Smooth muscle cell (in vitro differentiated cells): ENCODE results near the gene PFDN1. TPM values are rescaled to one million over a fixed set of nuclear protein-coding genes. Genes with fewer than 3 reads are reported as not detected.
A peak's percentile ranks its signal among the peaks of the same experiment; 100 is the strongest.

ENCODE experiments used
- DNase-seq: peaks from one replicate; lab custom pipeline; 2025; ENCODE audit not compliant: unreplicated experiment; lab: John Stamatoyannopoulos, UW
- H2AFZ ChIP-seq: fragments of 200-600 bp; sonication (generic); 2 replicates; pipeline ENCODE4 v1.6.0; 2016; ENCODE audit warnings: antibody characterized with exemption, low read depth, mild to moderate bottlenecking
- H3F3A ChIP-seq: fragments of 200-600 bp; sonication (generic); 2 replicates; pipeline ENCODE4 v1.6.0; 2017; ENCODE audit warnings: antibody characterized with exemption, low read depth
- H3K27ac ChIP-seq: fragments of 200-600 bp; sonication (generic); 2 replicates; pipeline ENCODE4 v1.5.1; 2016; ENCODE audit warnings: low read depth, mild to moderate bottlenecking
- H3K27me3 ChIP-seq: fragments of 200-600 bp; sonication (generic); 2 replicates; pipeline ENCODE4 v1.6.1; 2016; ENCODE audit warnings: low read depth, mild to moderate bottlenecking
- H3K36me3 ChIP-seq: fragments of 200-600 bp; sonication (generic); 2 replicates; pipeline ENCODE4 v1.5.1; 2016; ENCODE audit warnings: low read depth
- H3K4me1 ChIP-seq: fragments of 200-600 bp; sonication (generic); 2 replicates; pipeline ENCODE4 v1.5.1; 2016; ENCODE audit warnings: low read depth
- H3K4me2 ChIP-seq: fragments of 200-600 bp; sonication (generic); 2 replicates; pipeline ENCODE4 v1.6.0; 2016; ENCODE audit warnings: mild to moderate bottlenecking
- H3K4me3 ChIP-seq: fragments of 200-600 bp; sonication (generic); 2 replicates; pipeline ENCODE4 v1.5.1; 2016; ENCODE audit warnings: mild to moderate bottlenecking
- H3K79me2 ChIP-seq: fragments of 200-600 bp; sonication (generic); 2 replicates; pipeline ENCODE4 v1.6.0; 2016; ENCODE audit warnings: low read depth, mild to moderate bottlenecking
- H3K9ac ChIP-seq: fragments of 200-600 bp; sonication (generic); 2 replicates; pipeline ENCODE4 v1.6.0; 2016; ENCODE audit warnings: low read depth
- H3K9me3 ChIP-seq: fragments of 200-600 bp; sonication (generic); replicated peaks from 2 replicates; pipeline ENCODE4 v1.5.1; 2016; ENCODE audit warnings: low read depth
- H4K20me1 ChIP-seq: fragments of 200-600 bp; sonication (generic); 2 replicates; pipeline ENCODE4 v1.6.0; 2016; ENCODE audit warnings: low read depth
- WGBS: methylation state at CpG from one replicate; pipeline ENCODE4 v1.1.7; 2016; ENCODE audit warnings: low lambda C conversion rate; 5-methylcytosine and 5-hydroxymethylcytosine counted together
- polyA plus RNA-seq: library from polyadenylated mRNA; unstranded; fragments of >200 nt; fragmentation: Nextera tagmentation; extraction: Ambion mirVana; gene quantifications from 2 replicates; pipeline ENCODE4 v1.2.1, GENCODE V29; 2016
- total RNA-seq: library from RNA; depleted of rRNA; stranded (reverse); fragments of >200 nt; gene quantifications from 2 replicates; pipeline ENCODE4 v1.2.3, GENCODE V29; 2014
- TF ChIP-seq, protein P1 (sequence below): fragments of 200-600 bp; sonication (generic); IDR thresholded peaks from 2 replicates; pipeline ENCODE4 v1.5.1; 2017; ENCODE audit warnings: borderline replicate concordance, mild to moderate bottlenecking, antibody characterized with exemption; ENCODE audit not compliant: insufficient read depth, poor library complexity, severe bottlenecking

PFDN1 gene
- total and polyA plus RNA-seq, 2 experiments from 2014 or later = 145 to 154 TPM

DNA sequence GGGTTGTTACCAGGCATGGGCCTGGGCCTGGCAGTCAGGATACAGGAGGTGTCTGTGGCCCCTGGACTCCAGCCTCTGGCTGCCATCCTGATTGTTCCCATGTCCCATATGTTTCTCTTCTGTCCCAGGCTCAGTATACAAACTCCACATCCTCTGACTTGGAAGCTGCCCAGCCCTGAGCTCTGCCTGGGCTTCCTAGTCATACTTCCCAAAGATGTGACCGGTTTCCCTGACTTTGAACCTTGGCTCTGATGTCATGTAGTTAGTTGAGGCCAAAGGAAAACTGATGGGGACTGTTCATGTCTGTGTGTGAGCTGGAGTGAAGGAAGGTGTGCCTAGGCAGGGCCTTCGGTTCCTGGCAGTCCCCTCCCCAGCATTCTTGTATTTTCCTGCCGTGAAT is 77.5 kb downstream of the PFDN1 start:
- WGBS = 94% methylated on average over 3 of the region's 3 CpGs
- Histone ChIP-seq H3K79me2 (no peaks in the 10 kb centered on the region), H3K4me1 (peaks cover 11% of the 10 kb centered on the region), H3F3A (peaks cover 7% of the 10 kb centered on the region), H3K27me3 (no peaks in the 10 kb centered on the region), H3K4me3 (no peak overlapping the region), H4K20me1 (no peaks in the 10 kb centered on the region), H3K9me3 (no peaks in the 10 kb centered on the region), H2AFZ (no peak overlapping the region), H3K4me2 (no peak overlapping the region), H3K36me3 (no peaks in the 10 kb centered on the region), H3K9ac (no peak overlapping the region), H3K27ac (no peak overlapping the region)
- TF ChIP-seq, protein P1, sequence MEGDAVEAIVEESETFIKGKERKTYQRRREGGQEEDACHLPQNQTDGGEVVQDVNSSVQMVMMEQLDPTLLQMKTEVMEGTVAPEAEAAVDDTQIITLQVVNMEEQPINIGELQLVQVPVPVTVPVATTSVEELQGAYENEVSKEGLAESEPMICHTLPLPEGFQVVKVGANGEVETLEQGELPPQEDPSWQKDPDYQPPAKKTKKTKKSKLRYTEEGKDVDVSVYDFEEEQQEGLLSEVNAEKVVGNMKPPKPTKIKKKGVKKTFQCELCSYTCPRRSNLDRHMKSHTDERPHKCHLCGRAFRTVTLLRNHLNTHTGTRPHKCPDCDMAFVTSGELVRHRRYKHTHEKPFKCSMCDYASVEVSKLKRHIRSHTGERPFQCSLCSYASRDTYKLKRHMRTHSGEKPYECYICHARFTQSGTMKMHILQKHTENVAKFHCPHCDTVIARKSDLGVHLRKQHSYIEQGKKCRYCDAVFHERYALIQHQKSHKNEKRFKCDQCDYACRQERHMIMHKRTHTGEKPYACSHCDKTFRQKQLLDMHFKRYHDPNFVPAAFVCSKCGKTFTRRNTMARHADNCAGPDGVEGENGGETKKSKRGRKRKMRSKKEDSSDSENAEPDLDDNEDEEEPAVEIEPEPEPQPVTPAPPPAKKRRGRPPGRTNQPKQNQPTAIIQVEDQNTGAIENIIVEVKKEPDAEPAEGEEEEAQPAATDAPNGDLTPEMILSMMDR = no peak
- DNase-seq = no peak

DNA sequence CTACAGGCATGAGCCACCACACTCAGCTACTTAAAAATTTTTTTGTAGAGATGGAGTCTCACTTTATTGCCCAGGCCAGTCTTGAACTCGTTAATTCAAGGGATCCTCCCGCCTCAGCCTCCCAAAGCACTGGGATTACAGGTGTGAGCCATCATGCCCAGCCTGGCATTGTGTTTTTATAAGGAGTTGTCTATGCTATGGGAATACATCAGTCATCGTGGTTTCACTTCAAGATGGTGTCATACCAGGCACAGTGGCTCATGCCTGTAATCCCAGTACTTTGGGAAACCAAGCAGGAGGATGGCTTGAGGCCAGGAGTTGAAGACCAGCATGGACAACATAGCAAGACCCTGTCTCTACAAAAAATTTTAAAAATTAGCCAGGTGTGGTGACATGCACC is 78.2 kb downstream of the PFDN1 start:
- Histone ChIP-seq H3K4me1 (peaks cover 16% of the 10 kb centered on the region), H4K20me1 (no peaks in the 10 kb centered on the region), H3K79me2 (no peaks in the 10 kb centered on the region), H3K9me3 (no peaks in the 10 kb centered on the region), H3F3A (peaks cover 7% of the 10 kb centered on the region), H3K4me3 (no peak overlapping the region), H2AFZ (no peak overlapping the region), H3K36me3 (no peaks in the 10 kb centered on the region), H3K27ac (no peak overlapping the region), H3K9ac (no peak overlapping the region), H3K4me2 (no peak overlapping the region), H3K27me3 (no peaks in the 10 kb centered on the region)
- DNase-seq = no peak
- WGBS = 94% methylated on average over 3 of the region's 3 CpGs
- TF ChIP-seq, protein P1 = no peak

DNA sequence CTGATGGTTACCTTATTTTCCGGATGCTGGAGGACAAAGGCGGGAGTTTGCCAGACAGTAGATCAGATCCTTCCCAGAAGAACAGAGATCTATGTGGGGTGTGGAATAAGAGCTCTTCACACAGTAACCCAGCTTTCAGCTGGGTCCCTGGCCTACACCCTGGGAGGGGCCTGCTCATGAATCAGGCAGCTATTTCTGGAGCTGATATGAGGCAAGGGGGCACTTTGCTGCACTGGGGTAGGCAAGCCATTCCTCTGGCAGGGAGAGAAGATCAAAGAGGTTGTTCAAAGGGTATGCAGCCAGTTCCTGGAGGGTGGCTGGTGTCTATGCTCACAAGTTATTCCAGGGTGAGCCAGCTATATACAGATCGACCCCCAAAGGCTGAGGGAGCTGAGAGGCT is 79.3 kb downstream of the PFDN1 start:
- peaks cover 7% of the 10 kb centered on the region for H3F3A ChIP-seq
- peaks cover 19% of the 10 kb centered on the region for H3K4me1 ChIP-seq
- no peaks in the 10 kb centered on the region for H3K79me2 ChIP-seq
- WGBS = 90% methylated on average over 3 of the region's 3 CpGs
- H4K20me1 ChIP-seq = no peaks in the 10 kb centered on the region
- H3K27ac ChIP-seq = no peak overlapping the region
- no peaks in the 10 kb centered on the region for H3K36me3 ChIP-seq
- H2AFZ ChIP-seq = no peak overlapping the region
- no peak overlapping the region for H3K4me2 ChIP-seq
- TF ChIP-seq, protein P1 = no peak
- H3K9ac ChIP-seq = no peak overlapping the region
- DNase-seq = no peak
- H3K9me3 ChIP-seq = no peaks in the 10 kb centered on the region
- no peaks in the 10 kb centered on the region for H3K27me3 ChIP-seq
- H3K4me3 ChIP-seq = no peak overlapping the region

DNA sequence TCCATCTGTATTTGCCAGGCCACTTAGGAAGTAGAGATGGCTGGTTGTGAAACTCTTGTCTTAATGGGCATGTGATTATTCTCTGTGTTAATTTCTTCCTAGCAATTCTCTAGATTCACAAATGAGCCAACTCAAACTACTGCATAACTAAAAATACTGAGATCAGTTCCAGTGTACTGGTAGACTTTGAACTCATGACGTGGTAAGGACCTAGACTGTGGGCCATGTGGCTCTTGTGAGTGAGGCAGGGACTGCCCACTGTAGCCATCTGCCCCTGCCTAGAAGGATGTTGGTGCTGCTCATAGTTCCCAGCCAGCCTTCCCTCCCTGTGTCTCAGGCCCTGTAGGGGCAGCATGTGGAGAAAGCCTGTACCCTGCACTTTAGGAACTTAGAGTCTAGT is 80.5 kb downstream of the PFDN1 start:
- no peak overlapping the region for H2AFZ ChIP-seq
- H3F3A ChIP-seq = peaks cover 7% of the 10 kb centered on the region
- H3K79me2 ChIP-seq = no peaks in the 10 kb centered on the region
- H4K20me1 ChIP-seq = no peaks in the 10 kb centered on the region
- peak overlapping the region; percentile 76 for H3K27ac ChIP-seq
- peaks cover 19% of the 10 kb centered on the region for H3K4me1 ChIP-seq
- DNase-seq = no peak
- H3K4me2 ChIP-seq = no peak overlapping the region
- H3K27me3 ChIP-seq = no peaks in the 10 kb centered on the region
- TF ChIP-seq, protein P1 = no peak
- no peak overlapping the region for H3K9ac ChIP-seq
- H3K9me3 ChIP-seq = no peaks in the 10 kb centered on the region
- H3K36me3 ChIP-seq = no peaks in the 10 kb centered on the region
- 96% methylated on average over 1 of the region's 1 CpG for WGBS
- H3K4me3 ChIP-seq = no peak overlapping the region
